HUES64 (cell line): ENCODE results near the gene ANKRD13B.
A peak's percentile ranks its signal among the peaks of the same experiment; 100 is the strongest.

Experiments used
- H3K27ac ChIP-seq: 2 replicates; pipeline ENCODE4 v1.7.0; 2013; ENCODE audit warnings: low read depth, low read length, inconsistent platforms
- H3K27me3 ChIP-seq: 2 replicates; pipeline ENCODE4 v1.6.1; 2013; ENCODE audit warnings: mild to moderate bottlenecking, low read length; ENCODE audit not compliant: insufficient read depth
- H3K36me3 ChIP-seq: 2 replicates; pipeline ENCODE4 v1.6.1; 2013; ENCODE audit warnings: mild to moderate bottlenecking, low read length; ENCODE audit not compliant: insufficient read depth
- H3K4me1 ChIP-seq: 2 replicates; pipeline ENCODE4 v1.6.1; 2013; ENCODE audit warnings: mild to moderate bottlenecking, low read length, moderate library complexity; ENCODE audit not compliant: insufficient read depth
- H3K4me3 ChIP-seq: 2 replicates; pipeline ENCODE4 v1.5.1; 2013; ENCODE audit warnings: mild to moderate bottlenecking, low read length, moderate library complexity
- H3K9ac ChIP-seq: 2 replicates; pipeline ENCODE4 v1.6.1; 2013; ENCODE audit warnings: mild to moderate bottlenecking, low read depth, low read length
- H3K9me3 ChIP-seq: 2 replicates; pipeline ENCODE4 v1.6.1; 2013; ENCODE audit warnings: low read depth, low read length; ENCODE audit not compliant: insufficient read depth
- WGBS: fragments of 150-250, 120-280 bp; methylation state at CpG from one replicate; pipeline ENCODE4 v1.1.7; 2013; ENCODE audit warnings: missing lambda C conversion rate; 5-methylcytosine and 5-hydroxymethylcytosine counted together

Gene ANKRD13B

GRCh38 chr17:29591737-29592608 lies 959 bp upstream of the ANKRD13B start:
- Histone ChIP-seq H3K4me1 (peaks cover 34% of the 10 kb centered on the region), H3K27ac (peak overlapping the region; percentile 56; the same call in 1 of the 2 replicates), H3K36me3 (no peaks in the 10 kb centered on the region), H3K9ac (peak overlapping the region; percentile 59), H3K9me3 (no peaks in the 10 kb centered on the region), H3K4me3 (peak overlapping the region; percentile 66), H3K27me3 (peaks cover 22% of the 10 kb centered on the region)
- WGBS: 3% methylated on average over 18 of the region's 25 CpGs

GRCh38 chr17:29593591-29594518 lies 923 bp downstream of the ANKRD13B start:
- Histone ChIP-seq H3K9ac (no peak overlapping the region), H3K27ac (no peak overlapping the region), H3K27me3 (peaks cover 19% of the 10 kb centered on the region), H3K4me3 (peak overlapping the region; percentile 62), H3K36me3 (no peaks in the 10 kb centered on the region), H3K4me1 (peaks cover 39% of the 10 kb centered on the region), H3K9me3 (no peaks in the 10 kb centered on the region)
- WGBS: 2% methylated on average over 62 of the region's 64 CpGs

DNA sequence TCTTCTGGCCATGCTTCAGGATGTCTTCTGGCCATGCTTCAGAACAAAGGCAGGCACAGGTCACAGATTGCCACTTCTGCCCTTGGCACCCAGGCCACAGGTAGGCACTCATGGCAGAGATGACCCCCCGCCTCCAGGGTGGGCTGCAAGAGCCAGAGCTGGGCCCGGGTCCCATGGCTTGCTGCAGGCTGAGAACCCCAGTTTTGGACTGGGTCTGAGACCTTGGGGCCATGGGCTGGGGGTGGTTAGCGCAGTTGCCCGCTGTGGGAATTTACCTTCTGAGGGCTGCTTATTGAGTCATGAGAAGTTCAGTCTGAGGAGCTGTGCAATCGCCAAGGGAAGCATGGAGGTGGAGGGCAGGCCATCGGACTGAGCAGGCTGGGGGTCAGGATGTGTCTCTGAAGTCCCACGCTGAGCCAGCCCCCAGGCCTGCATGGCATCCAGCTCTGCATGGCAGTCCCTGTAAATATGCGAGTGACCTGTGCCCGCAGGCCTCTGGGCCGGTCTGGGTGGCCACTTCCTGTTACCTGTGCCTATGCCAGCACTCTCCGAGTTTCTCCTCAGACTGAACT lies 1.7 kb downstream of the ANKRD13B start:
- Histone ChIP-seq H3K27ac (no peak overlapping the region), H3K9ac (no peak overlapping the region), H3K4me3 (peak overlapping the region; percentile 62; the same call in 1 of the 2 replicates)

DNA sequence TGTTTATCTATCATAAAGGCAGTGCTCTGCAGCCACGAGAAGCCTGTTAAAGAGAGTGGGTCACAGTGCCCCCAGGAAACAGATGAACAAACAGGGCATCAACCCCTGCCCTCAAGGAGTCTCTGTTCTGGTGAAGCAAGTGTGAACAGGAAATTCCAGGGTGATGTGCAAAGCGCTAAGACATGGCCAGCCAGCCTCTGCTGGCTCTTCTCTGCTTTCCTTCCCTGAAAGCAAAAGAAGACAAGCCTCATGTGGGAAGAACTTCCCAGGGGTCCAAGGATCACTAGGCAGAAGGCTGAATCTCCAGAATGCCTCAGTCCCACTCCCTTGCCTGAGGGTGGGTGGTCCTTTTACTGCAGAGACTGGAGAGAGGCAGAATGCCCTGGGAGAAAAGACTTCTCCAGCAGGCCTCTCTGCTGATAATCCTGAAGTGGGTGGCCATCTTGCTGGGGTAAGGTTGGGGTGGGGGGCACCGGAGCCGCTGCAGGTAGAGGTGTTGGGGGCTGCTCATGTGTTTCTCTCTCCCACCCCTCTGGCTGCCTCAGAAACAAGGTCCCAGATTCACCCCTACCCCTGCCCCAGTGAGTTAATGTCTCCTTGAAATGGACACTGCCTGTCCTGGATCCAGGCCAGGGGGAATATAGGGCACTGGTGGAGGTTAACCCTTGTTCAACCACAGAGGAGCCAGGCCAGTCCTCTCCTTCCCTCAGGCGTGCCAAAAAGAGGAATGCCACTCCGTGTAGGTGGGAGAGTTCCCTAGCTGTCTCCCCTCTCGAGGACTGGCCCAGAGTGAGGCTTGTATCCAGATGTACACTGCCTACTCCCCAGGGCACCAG lies 2.4 kb downstream of the ANKRD13B start:
- Histone ChIP-seq H3K27ac (no peak overlapping the region), H3K9me3 (no peaks in the 10 kb centered on the region), H3K36me3 (no peaks in the 10 kb centered on the region), H3K4me1 (peaks cover 32% of the 10 kb centered on the region), H3K9ac (no peak overlapping the region), H3K4me3 (no peak overlapping the region), H3K27me3 (peaks cover 13% of the 10 kb centered on the region)
- 64% methylated on average over 5 of the region's 7 CpGs for WGBS

More for the DNA sequence above, 1.7 kb downstream of the ANKRD13B start:
- Histone ChIP-seq H3K4me1 (peaks cover 39% of the 10 kb centered on the region), H3K27me3 (peaks cover 19% of the 10 kb centered on the region), H3K36me3 (no peaks in the 10 kb centered on the region), H3K9me3 (no peaks in the 10 kb centered on the region)
- 86% methylated on average over 11 of the region's 11 CpGs for WGBS

- 87% methylated on average over 9 of the region's 12 CpGs for WGBS
- Histone ChIP-seq H3K36me3 (no peaks in the 10 kb centered on the region), H3K4me3 (no peak overlapping the region), H3K9me3 (no peaks in the 10 kb centered on the region), H3K4me1 (peaks cover 27% of the 10 kb centered on the region), H3K27ac (no peak overlapping the region), H3K27me3 (peaks cover 8% of the 10 kb centered on the region; the same call in 1 of the 2 replicates), H3K9ac (no peak overlapping the region)
Observed at GRCh38 chr17:29595943-29596774, 3.2 kb downstream of the ANKRD13B start.

DNA sequence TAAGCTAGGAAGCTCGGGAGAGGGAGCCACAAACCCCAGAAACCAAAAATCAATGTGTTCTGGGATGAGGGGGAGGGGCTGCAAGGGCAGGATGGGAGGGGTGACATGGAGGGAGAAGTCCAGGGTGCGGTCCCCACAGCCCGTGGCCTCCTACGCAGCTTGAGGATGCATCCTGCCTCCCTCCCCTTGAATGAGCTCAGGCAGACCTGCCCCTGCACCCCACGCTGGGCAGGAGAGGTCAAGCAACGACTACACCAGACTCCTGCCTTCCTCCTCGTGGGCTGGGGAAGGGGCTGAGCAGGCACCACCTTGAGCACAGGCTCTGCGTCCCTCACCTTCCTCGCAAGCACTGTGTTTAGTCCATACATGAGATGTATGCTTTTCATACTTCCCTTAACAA lies 3.9 kb downstream of the ANKRD13B start:
- H3K9ac ChIP-seq: no peak overlapping the region
- H3K27me3 ChIP-seq: peaks cover 8% of the 10 kb centered on the region; the same call in 1 of the 2 replicates
- no peaks in the 10 kb centered on the region for H3K36me3 ChIP-seq
- 54% methylated on average over 9 of the region's 9 CpGs for WGBS
- H3K9me3 ChIP-seq: no peaks in the 10 kb centered on the region
- no peak overlapping the region for H3K4me3 ChIP-seq
- H3K4me1 ChIP-seq: peaks cover 27% of the 10 kb centered on the region
- H3K27ac ChIP-seq: no peak overlapping the region

- no peak overlapping the region for H3K27ac ChIP-seq
- no peaks in the 10 kb centered on the region for H3K9me3 ChIP-seq
- peaks cover 8% of the 10 kb centered on the region; the same call in 1 of the 2 replicates for H3K27me3 ChIP-seq
- H3K4me1 ChIP-seq: peaks cover 22% of the 10 kb centered on the region
- H3K36me3 ChIP-seq: no peaks in the 10 kb centered on the region
- no peak overlapping the region for H3K9ac ChIP-seq
- 40% methylated on average over 12 of the region's 13 CpGs for WGBS
- H3K4me3 ChIP-seq: no peak overlapping the region
Observed at GRCh38 chr17:29597361-29598172, 4.6 kb downstream of the ANKRD13B start.

DNA sequence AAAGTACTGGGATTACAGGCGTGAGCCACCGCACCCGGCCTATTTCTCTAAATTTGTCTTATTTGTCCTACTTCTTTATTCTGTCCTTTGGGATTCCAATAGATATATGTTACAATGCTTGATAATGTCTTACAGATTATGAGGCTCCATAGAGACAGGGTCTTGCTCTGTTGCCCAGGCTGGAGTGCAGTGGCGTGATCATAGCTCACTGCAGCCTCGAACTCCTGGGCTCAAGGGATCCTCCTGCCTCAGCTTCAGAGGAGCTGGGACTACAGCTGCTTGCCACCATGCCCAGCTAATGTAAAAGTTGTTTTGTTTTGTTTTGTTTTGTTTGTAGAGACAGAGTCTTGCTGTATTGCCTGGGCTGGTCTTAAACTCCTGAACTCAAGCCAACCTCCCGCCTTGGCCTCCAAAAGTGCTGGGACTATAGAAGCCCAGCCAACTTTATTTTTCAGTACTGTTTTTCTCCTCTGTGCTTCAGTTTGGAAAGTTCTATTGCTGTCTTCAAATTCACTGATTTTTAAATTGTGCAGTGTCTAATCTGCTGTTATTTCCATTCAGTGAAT lies 10.3 kb downstream of the ANKRD13B start:
- Histone ChIP-seq H3K36me3 (no peaks in the 10 kb centered on the region), H3K9ac (no peak overlapping the region), H3K4me1 (0 out of 2 replicates have a peak, but pooled peaks cover under 1% of the 10 kb centered on the region), H3K9me3 (no peaks in the 10 kb centered on the region), H3K27ac (no peak overlapping the region), H3K27me3 (no peaks in the 10 kb centered on the region), H3K4me3 (no peak overlapping the region)
- 94% methylated on average over 6 of the region's 6 CpGs for WGBS

GRCh38 chr17:29607557-29608195 lies 14.7 kb downstream of the ANKRD13B start:
- H3K27ac ChIP-seq: no peak overlapping the region
- no peak overlapping the region for H3K4me3 ChIP-seq
- H3K9ac ChIP-seq: no peak overlapping the region
- H3K4me1 ChIP-seq: no peaks in the 10 kb centered on the region
- H3K9me3 ChIP-seq: no peaks in the 10 kb centered on the region
- H3K36me3 ChIP-seq: no peaks in the 10 kb centered on the region
- peaks cover 5% of the 10 kb centered on the region for H3K27me3 ChIP-seq
- WGBS: 90% methylated on average over 29 of the region's 29 CpGs
